ENCODE results near the gene NAV2. TPM values are rescaled to one million over a fixed set of nuclear protein-coding genes. Genes with fewer than 3 reads are reported as not detected.
A peak's percentile ranks its signal among the peaks of the same experiment; 100 is the strongest.

Gene NAV2
- polyA plus RNA-seq, 1 donor from 2014 or later, result 3.0 TPM

GRCh38 chr11:19920982-19921381 is 208.3 kb downstream of the NAV2 start:
- Histone ChIP-seq H3F3A (ENCODE audit: insufficient read depth, low read length, poor library complexity, severe bottlenecking) (peaks cover 3% of the 10 kb centered on the region), H4K20me1 (ENCODE audit: insufficient read depth) (no peaks in the 10 kb centered on the region), H3K4me2 (ENCODE audit: low read length) (no peak overlapping the region), H3K36me3 (ENCODE audit: insufficient read depth, low read length) (no peaks in the 10 kb centered on the region), H3K9me3 (ENCODE audit: low read length) (no peaks in the 10 kb centered on the region), H2AFZ (ENCODE audit: low read depth, low read length) (no peak overlapping the region), H3K79me2 (replicated peaks; ENCODE audit: insufficient read depth, low read length) (no peaks in the 10 kb centered on the region), H3K27me3 (ENCODE audit: insufficient read depth, low read depth, low read length) (peaks cover 5% of the 10 kb centered on the region), H3K27ac (ENCODE audit: low read length) (peak overlapping the region; percentile 37), H3K4me3 (ENCODE audit: low read length) (no peak overlapping the region), H3K9ac (ENCODE audit: low read length) (no peak overlapping the region), H3K9me2 (ENCODE audit: insufficient read depth, low read length) (no peaks in the 10 kb centered on the region)
- TF ChIP-seq EZH2 (IDR thresholded peaks at IDR 0.05; ENCODE audit: borderline replicate concordance, insufficient read depth, low read length, poor library complexity, severe bottlenecking) (no peak), TAF1 (IDR thresholded peaks at IDR 0.05; ENCODE audit: low read depth) (no peak), SMC3 (conservative IDR thresholded peaks at IDR 0.05; ENCODE audit: poor library complexity) (no peak), RAD21 (conservative IDR thresholded peaks at IDR 0.05) (no peak), POLR2AphosphoS5 (IDR thresholded peaks at IDR 0.05) (peak; percentile 85), MXI1 (conservative IDR thresholded peaks at IDR 0.05; ENCODE audit: poor library complexity, severe bottlenecking) (no peak), REST (IDR thresholded peaks at IDR 0.05; ENCODE audit: borderline replicate concordance) (no peak), EP300 (conservative IDR thresholded peaks at IDR 0.05; ENCODE audit: poor library complexity, severe bottlenecking) (peak; percentile 87)
- TF ChIP-seq, protein P1, sequence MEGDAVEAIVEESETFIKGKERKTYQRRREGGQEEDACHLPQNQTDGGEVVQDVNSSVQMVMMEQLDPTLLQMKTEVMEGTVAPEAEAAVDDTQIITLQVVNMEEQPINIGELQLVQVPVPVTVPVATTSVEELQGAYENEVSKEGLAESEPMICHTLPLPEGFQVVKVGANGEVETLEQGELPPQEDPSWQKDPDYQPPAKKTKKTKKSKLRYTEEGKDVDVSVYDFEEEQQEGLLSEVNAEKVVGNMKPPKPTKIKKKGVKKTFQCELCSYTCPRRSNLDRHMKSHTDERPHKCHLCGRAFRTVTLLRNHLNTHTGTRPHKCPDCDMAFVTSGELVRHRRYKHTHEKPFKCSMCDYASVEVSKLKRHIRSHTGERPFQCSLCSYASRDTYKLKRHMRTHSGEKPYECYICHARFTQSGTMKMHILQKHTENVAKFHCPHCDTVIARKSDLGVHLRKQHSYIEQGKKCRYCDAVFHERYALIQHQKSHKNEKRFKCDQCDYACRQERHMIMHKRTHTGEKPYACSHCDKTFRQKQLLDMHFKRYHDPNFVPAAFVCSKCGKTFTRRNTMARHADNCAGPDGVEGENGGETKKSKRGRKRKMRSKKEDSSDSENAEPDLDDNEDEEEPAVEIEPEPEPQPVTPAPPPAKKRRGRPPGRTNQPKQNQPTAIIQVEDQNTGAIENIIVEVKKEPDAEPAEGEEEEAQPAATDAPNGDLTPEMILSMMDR (IDR thresholded peaks at IDR 0.05; ENCODE audit: poor library complexity, severe bottlenecking), result no peak

DNA sequence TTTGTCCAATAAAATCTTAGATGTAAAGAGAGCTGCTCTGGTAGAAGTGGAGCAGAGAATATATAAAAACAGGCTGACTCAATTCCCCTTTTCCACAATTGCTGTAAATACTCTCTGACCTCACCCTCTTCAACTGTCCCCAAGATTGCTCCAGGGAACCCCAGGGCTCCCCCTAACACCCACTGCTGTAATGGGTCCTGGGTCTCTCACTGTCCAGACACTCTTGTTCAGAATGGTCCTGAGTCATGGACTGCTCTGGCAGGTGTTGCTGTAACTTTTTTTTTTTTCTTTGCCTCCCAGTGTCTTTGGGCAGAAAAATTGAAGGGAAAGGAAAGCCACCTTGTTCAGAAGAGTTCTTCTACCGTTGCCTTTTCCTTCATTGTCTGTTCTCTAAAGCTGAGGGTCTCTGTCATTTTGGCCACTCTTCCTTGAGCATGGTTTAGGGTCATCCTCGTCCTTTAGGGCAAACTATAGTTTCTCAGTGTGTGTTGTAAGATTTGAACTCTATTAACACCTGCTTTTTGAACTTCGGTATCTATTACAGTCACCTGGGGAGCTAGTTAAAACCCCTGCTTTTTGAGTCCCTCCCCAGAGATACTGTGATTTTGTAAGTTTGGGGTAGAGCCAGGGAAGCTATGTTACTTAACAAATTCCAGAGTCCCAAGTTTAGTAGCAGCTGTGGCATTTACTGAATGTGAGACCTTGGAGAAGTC is 209.5 kb downstream of the NAV2 start:
- Histone ChIP-seq H3K79me2 (replicated peaks; ENCODE audit: insufficient read depth, low read length) (no peaks in the 10 kb centered on the region), H3K27me3 (ENCODE audit: insufficient read depth, low read depth, low read length) (peaks cover 5% of the 10 kb centered on the region), H3F3A (ENCODE audit: insufficient read depth, low read length, poor library complexity, severe bottlenecking) (peaks cover 3% of the 10 kb centered on the region), H4K20me1 (ENCODE audit: insufficient read depth) (no peaks in the 10 kb centered on the region), H3K36me3 (ENCODE audit: insufficient read depth, low read length) (no peaks in the 10 kb centered on the region), H2AFZ (ENCODE audit: low read depth, low read length) (no peak overlapping the region), H3K9me2 (ENCODE audit: insufficient read depth, low read length) (no peaks in the 10 kb centered on the region), H3K4me2 (ENCODE audit: low read length) (no peak overlapping the region), H3K9ac (ENCODE audit: low read length) (no peak overlapping the region), H3K4me3 (ENCODE audit: low read length) (no peak overlapping the region), H3K9me3 (ENCODE audit: low read length) (no peaks in the 10 kb centered on the region), H3K27ac (ENCODE audit: low read length) (no peak overlapping the region)
- no peak for TF ChIP-seq EP300 (conservative IDR thresholded peaks at IDR 0.05; ENCODE audit: poor library complexity, severe bottlenecking)
- no peak for TF ChIP-seq SMC3 (conservative IDR thresholded peaks at IDR 0.05; ENCODE audit: poor library complexity)
- TF ChIP-seq MXI1 (conservative IDR thresholded peaks at IDR 0.05; ENCODE audit: poor library complexity, severe bottlenecking), result no peak
- TF ChIP-seq RAD21 (conservative IDR thresholded peaks at IDR 0.05), result no peak
- no peak for TF ChIP-seq POLR2AphosphoS5 (IDR thresholded peaks at IDR 0.05)
- TF ChIP-seq, protein P1 (IDR thresholded peaks at IDR 0.05; ENCODE audit: poor library complexity, severe bottlenecking), result no peak
- TF ChIP-seq EZH2 (IDR thresholded peaks at IDR 0.05; ENCODE audit: borderline replicate concordance, insufficient read depth, low read length, poor library complexity, severe bottlenecking), result no peak
- TF ChIP-seq REST (IDR thresholded peaks at IDR 0.05; ENCODE audit: borderline replicate concordance), result no peak
- TF ChIP-seq TAF1 (IDR thresholded peaks at IDR 0.05; ENCODE audit: low read depth), result no peak

All from neural cell (in vitro differentiated cells).